SK-N-MC (cell line): ENCODE data around the gene MYH8.

Source experiments
- EZH2 ChIP-seq: fragments of 200-600 bp; sonication (generic); IDR thresholded peaks from one replicate; pipeline ENCODE4 v1.6.1; 2017; ENCODE audit warnings: antibody characterized with exemption
- POLR2AphosphoS5 ChIP-seq: IDR thresholded peaks from 2 replicates; pipeline ENCODE4 v1.6.1; 2012; ENCODE audit warnings: mild to moderate bottlenecking, low read depth, low read length, borderline replicate concordance

GRCh38 chr17:10458701-10459100 is 37.0 kb upstream of the MYH8 start:
- TF ChIP-seq EZH2 (no peak), POLR2AphosphoS5 (no peak)
